Forelimb muscle (tissue), 1 donor: ENCODE data around the gene UTP11. TPM values are rescaled to one million over a fixed set of nuclear protein-coding genes. Genes with fewer than 3 reads are reported as not detected.

Source experiments
- DNase-seq: peaks from one replicate; pipeline ENCODE4 v3.0.0-alpha.2; 2013; ENCODE audit warnings: low read depth
- polyA plus RNA-seq: library from polyadenylated mRNA; unstranded; fragments of 120-200 nt; gene quantifications from one replicate; pipeline ENCODE4 v1.2.1, GENCODE V29; 2013; ENCODE audit not compliant: insufficient read length

UTP11 gene
- polyA plus RNA-seq, 1 donor, result 111 TPM

DNA sequence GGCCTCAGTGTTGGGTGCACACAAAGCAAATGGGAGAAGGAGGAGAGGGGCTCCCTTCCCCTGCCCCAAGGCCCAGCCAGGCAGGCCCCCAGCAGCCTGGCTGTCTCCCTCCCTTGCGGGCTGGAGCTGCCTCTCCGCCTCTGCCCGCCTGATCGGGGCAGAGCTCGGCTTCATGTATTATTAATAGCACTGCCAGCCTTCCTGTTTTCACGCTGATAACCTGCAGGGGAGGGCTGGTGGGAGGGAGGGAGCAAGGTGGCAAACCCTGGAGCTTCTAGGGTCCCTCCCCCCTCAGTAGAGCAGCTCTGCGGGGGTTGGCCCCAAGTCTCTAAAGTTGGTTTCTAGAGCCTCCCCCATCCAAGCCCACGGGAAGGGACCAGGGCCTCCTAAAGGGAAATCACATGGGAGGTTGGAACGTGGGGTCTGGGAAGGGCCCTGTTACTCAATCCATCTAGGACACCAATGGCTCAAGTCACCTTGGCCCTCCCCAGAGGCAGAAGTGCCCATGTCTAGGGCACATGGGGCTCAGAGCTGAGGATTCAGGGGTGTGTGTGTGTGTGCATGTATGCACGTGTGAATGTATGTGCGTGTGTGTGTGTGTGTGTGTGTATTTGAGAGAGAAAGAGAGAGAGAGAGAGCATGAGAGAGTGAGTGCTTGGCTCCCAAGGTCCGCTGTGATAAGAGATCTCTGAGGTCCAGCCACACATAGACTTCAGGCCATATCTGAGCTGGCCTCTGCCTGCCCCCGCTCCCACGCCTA is 55.9 kb downstream of the UTP11 start:
- no peak for DNase-seq

GRCh38 chr1:38068980-38069340 is 56.4 kb downstream of the UTP11 start:
- DNase-seq, result no peak

- no peak for DNase-seq
These were observed 59.0 kb downstream of the UTP11 start for GRCh38 chr1:38071312-38072256.

DNA sequence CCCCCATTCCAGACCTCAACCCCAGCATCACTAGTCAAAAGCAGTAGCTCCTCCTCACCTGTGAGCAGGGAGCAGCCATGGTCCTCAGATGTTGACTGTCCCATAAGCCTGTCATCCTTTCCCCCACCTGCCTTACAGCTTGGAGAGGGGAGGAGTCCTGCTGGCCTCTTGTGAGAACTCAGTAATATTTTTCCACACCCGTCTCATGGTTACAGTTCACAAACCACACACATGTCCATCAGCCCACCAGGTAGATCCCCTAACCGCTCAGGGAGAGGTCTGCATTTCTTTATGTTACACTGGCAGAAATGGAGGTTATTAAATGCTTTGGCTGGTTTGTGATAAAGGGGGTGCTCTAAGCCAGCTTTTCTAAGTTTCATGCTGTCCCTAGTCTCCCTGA is 60.3 kb downstream of the UTP11 start:
- DNase-seq, result no peak

DNA sequence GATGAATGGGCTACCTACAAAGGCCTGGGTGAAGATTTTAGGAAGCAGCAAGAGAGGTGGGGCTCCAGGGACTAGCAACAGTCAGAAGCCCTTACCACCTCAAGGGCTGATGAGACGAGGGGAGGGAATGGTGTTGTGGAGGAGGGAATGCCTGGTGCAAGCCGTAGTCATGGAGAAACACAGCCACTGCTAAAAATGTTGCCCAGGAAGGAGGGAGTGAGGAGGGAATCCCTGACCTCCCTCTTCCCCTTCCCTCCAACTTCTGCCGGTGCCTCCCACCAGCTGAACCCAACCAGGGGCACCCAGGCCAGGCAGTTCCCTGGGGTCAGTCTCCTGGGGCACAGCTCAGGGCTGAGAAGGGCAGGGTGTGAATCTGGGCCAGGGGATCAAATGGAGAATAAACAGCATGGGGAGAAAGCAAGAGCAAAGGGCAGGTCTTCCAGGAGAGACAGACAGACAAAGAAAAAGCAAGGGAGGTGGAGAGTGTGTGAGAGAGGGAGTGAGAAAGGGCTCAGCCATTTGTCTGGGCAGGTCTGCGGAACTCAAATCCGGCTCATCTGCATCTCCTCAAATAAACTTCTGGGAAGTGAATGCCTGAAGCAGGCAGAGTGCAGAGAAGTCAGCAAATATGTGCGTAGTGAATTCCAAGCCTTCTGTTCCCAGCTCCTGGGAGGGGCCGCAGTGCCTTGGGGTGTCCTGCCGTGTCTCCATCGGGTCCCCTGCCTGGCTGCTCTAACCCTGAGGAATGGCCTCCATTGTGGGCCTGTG is 61.2 kb downstream of the UTP11 start:
- DNase-seq, result no peak

DNA sequence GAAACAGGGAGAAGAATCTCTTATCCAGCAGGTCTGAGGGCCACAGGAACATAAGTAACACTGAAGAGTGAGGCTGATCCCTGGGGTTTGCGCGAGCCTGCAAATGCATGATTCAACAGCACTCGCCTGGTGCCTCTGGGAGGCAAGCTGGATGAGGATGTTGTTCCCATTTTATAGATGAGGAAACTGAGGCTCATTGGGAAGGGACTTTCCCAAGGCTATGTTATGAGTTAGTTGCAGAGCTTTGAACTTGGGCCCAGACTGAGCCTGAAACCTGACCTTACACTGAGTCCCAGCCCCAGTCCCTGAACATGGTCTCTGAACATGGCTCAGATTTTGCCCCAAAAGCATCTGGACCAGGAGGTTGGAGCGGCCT is 61.8 kb downstream of the UTP11 start:
- no peak for DNase-seq

Other genes starting within 250 kb of the UTP11 start
- not detected for gene EPHA10, start 247.6 kb upstream of the UTP11 start, polyA plus RNA-seq
- gene MANEAL, start 218.9 kb upstream of the UTP11 start, polyA plus RNA-seq, result 2.9 TPM
- 43.6 TPM for gene C1orf122, start 204.9 kb upstream of the UTP11 start, polyA plus RNA-seq
- 6.3 TPM for gene YRDC, start 204.5 kb upstream of the UTP11 start, polyA plus RNA-seq
- 5.6 TPM for gene MTF1, start 153.1 kb upstream of the UTP11 start, polyA plus RNA-seq
- 10.5 TPM for gene INPP5B, start 65.7 kb upstream of the UTP11 start, polyA plus RNA-seq
- gene SF3A3, start 22.7 kb upstream of the UTP11 start, polyA plus RNA-seq, result 60.6 TPM
- gene FHL3, start 7.2 kb upstream of the UTP11 start, polyA plus RNA-seq, result 183 TPM
- gene POU3F1, start 34.1 kb downstream of the UTP11 start, polyA plus RNA-seq, result 0.83 TPM